ENCODE results near the gene ITIH6.
"Not testable (repeated sequence)": the region's sequence is repeated elsewhere in the genome, so short reads cannot be mapped to it uniquely, and the experiment has no call there.

The ITIH6 gene

DNA sequence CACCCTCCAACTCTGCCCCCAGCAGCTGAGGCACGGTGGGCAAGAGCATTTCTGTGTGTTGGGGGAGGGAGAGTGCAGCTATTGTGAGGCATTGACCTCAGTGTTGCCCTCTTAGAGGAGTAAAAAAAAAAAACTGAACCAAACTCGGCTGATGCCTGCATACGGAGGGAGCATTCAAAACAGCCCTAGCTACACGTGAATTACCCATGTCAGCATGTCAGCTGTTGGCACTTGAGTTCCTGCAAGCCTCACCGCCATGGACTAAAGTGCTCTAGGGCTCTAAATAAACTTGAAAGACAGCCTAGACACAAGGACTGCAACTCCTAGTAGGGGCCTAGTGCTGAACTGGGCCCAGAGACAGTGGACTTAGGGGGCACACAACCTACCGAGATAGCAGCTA is 22.0 kb downstream of the ITIH6 start:
- no peaks in the 10 kb centered on the region for H4K20me1 ChIP-seq (ENCODE audit: insufficient read depth, low read length)
- no peaks in the 10 kb centered on the region for H3K9me3 ChIP-seq (ENCODE audit: low read length)
- H3K9me2 ChIP-seq (ENCODE audit: low read depth, low read length), result no peaks in the 10 kb centered on the region
- no peak overlapping the region for H3K4me3 ChIP-seq (ENCODE audit: low read depth, low read length, poor library complexity, severe bottlenecking)
- no peaks in the 10 kb centered on the region for H3K4me1 ChIP-seq (ENCODE audit: insufficient read depth, low read length, severe bottlenecking)
- no peak overlapping the region for H3K27ac ChIP-seq (ENCODE audit: low read depth, low read length, poor library complexity, severe bottlenecking)
- no peaks in the 10 kb centered on the region for H3K79me2 ChIP-seq (ENCODE audit: insufficient read depth, low read length)
- H3K36me3 ChIP-seq (ENCODE audit: insufficient read depth, low read length), result no peaks in the 10 kb centered on the region
- no peak overlapping the region for H3K4me2 ChIP-seq (ENCODE audit: low read length)
- no peak overlapping the region for H3K9ac ChIP-seq (ENCODE audit: low read length)
- no peaks in the 10 kb centered on the region for H3K27me3 ChIP-seq (ENCODE audit: insufficient read depth, low read length)
- H3F3A ChIP-seq (ENCODE audit: insufficient read depth, low read length), result no peaks in the 10 kb centered on the region
- H2AFZ ChIP-seq (ENCODE audit: low read length), result no peak overlapping the region
- TF ChIP-seq, protein P1, sequence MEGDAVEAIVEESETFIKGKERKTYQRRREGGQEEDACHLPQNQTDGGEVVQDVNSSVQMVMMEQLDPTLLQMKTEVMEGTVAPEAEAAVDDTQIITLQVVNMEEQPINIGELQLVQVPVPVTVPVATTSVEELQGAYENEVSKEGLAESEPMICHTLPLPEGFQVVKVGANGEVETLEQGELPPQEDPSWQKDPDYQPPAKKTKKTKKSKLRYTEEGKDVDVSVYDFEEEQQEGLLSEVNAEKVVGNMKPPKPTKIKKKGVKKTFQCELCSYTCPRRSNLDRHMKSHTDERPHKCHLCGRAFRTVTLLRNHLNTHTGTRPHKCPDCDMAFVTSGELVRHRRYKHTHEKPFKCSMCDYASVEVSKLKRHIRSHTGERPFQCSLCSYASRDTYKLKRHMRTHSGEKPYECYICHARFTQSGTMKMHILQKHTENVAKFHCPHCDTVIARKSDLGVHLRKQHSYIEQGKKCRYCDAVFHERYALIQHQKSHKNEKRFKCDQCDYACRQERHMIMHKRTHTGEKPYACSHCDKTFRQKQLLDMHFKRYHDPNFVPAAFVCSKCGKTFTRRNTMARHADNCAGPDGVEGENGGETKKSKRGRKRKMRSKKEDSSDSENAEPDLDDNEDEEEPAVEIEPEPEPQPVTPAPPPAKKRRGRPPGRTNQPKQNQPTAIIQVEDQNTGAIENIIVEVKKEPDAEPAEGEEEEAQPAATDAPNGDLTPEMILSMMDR (IDR thresholded peaks at IDR 0.05; ENCODE audit: low read length), result no peak
- no peak for TF ChIP-seq EZH2 (IDR thresholded peaks at IDR 0.05; ENCODE audit: borderline replicate concordance, low read length)

DNA sequence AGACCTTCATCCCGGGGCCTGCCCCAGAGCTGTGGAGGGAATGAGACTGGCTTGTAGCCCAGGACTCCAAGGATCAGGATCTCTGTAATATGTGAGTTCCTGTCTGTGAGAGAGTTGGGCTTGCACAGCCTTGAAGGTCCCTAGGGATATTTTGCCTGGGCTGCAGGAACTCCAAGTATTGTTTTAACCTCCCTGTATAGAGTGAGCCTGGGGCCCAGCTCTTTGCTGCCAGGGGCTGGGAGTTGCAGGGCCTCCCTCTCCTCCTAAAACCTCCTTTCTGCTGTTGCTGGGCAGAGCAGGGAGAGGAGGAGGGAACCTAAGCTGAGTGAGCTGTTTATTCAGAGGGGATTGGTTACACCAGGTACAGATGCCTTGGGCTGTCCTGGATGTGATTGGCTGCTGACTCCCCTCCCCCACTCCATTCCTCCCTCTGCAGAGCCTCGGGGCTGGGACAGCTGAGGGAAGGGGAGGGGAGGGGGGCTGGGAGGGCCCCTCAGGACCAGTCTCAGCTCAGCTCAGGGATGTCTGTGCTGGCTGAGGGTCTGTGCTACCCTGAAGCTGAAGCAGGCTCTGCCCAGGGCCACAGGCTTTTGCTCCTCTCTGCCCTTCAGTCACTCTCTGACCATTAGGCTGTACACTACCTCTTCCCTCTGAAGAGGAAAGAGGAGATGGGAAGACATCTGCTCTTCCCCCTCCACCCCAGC is 23.5 kb downstream of the ITIH6 start:
- H3K9ac ChIP-seq (ENCODE audit: low read length); H3K9me2 ChIP-seq (ENCODE audit: low read depth, low read length); H3K27me3 ChIP-seq (ENCODE audit: insufficient read depth, low read length); H3K4me1 ChIP-seq (ENCODE audit: insufficient read depth, low read length, severe bottlenecking); H3K4me3 ChIP-seq (ENCODE audit: low read depth, low read length, poor library complexity, severe bottlenecking); H3K27ac ChIP-seq (ENCODE audit: low read depth, low read length, poor library complexity, severe bottlenecking); H3K9me3 ChIP-seq (ENCODE audit: low read length); H3K79me2 ChIP-seq (ENCODE audit: insufficient read depth, low read length); H3F3A ChIP-seq (ENCODE audit: insufficient read depth, low read length); H3K4me2 ChIP-seq (ENCODE audit: low read length); H2AFZ ChIP-seq (ENCODE audit: low read length); H3K36me3 ChIP-seq (ENCODE audit: insufficient read depth, low read length); H4K20me1 ChIP-seq (ENCODE audit: insufficient read depth, low read length): not testable (repeated sequence)

GRCh38 chrX:54758114-54759055 is 39.7 kb downstream of the ITIH6 start:
- no peak overlapping the region for H3K27ac ChIP-seq (ENCODE audit: low read depth, low read length, poor library complexity, severe bottlenecking)
- no peaks in the 10 kb centered on the region for H3K9me2 ChIP-seq (ENCODE audit: low read depth, low read length)
- no peaks in the 10 kb centered on the region for H4K20me1 ChIP-seq (ENCODE audit: insufficient read depth, low read length)
- no peaks in the 10 kb centered on the region for H3K79me2 ChIP-seq (ENCODE audit: insufficient read depth, low read length)
- no peak overlapping the region for H3K4me2 ChIP-seq (ENCODE audit: low read length)
- no peaks in the 10 kb centered on the region for H3K27me3 ChIP-seq (ENCODE audit: insufficient read depth, low read length)
- no peak overlapping the region for H2AFZ ChIP-seq (ENCODE audit: low read length)
- H3K4me1 ChIP-seq (ENCODE audit: insufficient read depth, low read length, severe bottlenecking), result no peaks in the 10 kb centered on the region
- H3K36me3 ChIP-seq (ENCODE audit: insufficient read depth, low read length), result no peaks in the 10 kb centered on the region
- TF ChIP-seq EZH2 (IDR thresholded peaks at IDR 0.05; ENCODE audit: borderline replicate concordance, low read length), result no peak
- TF ChIP-seq, protein P1 (IDR thresholded peaks at IDR 0.05; ENCODE audit: low read length), result no peak
- no peaks in the 10 kb centered on the region for H3K9me3 ChIP-seq (ENCODE audit: low read length)
- no peaks in the 10 kb centered on the region for H3F3A ChIP-seq (ENCODE audit: insufficient read depth, low read length)
- no peak overlapping the region for H3K4me3 ChIP-seq (ENCODE audit: low read depth, low read length, poor library complexity, severe bottlenecking)
- H3K9ac ChIP-seq (ENCODE audit: low read length), result no peak overlapping the region

Data from OCI-LY1 (cell line).